ENCODE measurements around the gene EBF3. TPM values are rescaled to one million over a fixed set of nuclear protein-coding genes. Genes with fewer than 3 reads are reported as not detected.

Gene EBF3
- total and polyA plus RNA-seq, 9 of the 15 experiments (the other 6 are each of a cell fraction or from before 2014, with no cell fraction given) = not detected

DNA sequence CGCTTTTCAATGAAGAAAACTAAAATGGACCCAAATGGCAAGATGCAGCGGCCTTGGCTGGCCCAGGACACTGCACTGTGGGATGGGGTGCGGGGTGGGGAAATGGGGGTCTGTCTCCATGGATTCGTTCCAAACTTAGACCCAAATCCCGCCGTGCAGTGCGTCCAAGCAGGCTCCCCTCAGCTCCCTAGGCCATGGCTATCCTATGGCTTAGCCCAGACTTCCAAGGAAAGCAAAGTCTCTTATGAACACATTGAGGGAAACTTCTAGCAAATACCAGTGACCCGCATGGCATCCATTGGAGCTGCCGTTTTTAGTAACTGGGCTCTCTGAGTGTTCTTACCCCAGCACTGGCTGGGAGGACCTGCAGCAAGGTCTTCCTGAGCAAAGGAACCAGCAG lies 122.5 kb downstream of the EBF3 start (continued):
- TF ChIP-seq SPI1 (IDR thresholded peaks at IDR 0.05; ENCODE audit: borderline replicate concordance, low read depth, low read length) = no peak

DNA sequence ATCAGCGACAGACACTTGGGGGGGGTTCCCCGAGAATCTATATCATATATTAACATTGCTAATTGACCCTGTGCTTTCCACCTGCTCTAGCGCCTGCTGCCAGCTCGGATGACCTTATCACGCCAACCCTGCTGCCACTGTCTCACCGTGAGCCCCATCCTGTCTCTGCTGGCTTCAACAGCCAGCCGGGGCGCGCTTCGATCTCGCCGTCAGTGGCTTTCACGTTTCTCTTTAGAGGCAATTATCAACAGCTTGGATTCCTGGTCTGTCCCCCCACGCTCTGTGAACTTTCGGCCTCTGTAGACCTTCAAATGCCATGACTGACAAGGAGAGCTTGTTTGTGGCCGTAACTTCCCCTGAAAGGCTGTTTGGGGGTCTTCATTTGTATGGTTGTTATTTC lies 123.0 kb downstream of the EBF3 start:
- Histone ChIP-seq H3K27ac (ENCODE audit: extremely low read depth, low read depth, low read length) (no peak overlapping the region), H4K20me1 (replicated peaks; ENCODE audit: control insufficient read depth, insufficient read depth, low read length) (no peaks in the 10 kb centered on the region; the same call in 1 of the 2 replicates), H3K4me2 (ENCODE audit: insufficient read depth, low read length) (no peak overlapping the region), H3K79me2 (ENCODE audit: control insufficient read depth, insufficient read depth, low read length) (no peaks in the 10 kb centered on the region), H3K36me3 (ENCODE audit: control insufficient read depth, insufficient read depth, low read length) (no peaks in the 10 kb centered on the region), H3K9ac (ENCODE audit: insufficient read depth in 1 of 2, low read depth in 2 of 2, low read length in 2 of 2) (no peak overlapping the region), H3K4me3 (no peak overlapping the region), H3K9me1 (ENCODE audit: control insufficient read depth, insufficient read depth, low read length) (no peaks in the 10 kb centered on the region), H3K9me3 (replicated peaks; ENCODE audit: control insufficient read depth, insufficient read depth, low read depth, low read length) (no peaks in the 10 kb centered on the region), H3K27me3 (ENCODE audit: control insufficient read depth in 2 of 2, insufficient read depth in 2 of 2, low read length in 2 of 2) (peaks cover 0 to 57% of the 10 kb centered on the region in 2 experiments), H2AFZ (ENCODE audit: low read depth, low read length) (no peak overlapping the region), H3K4me1 (replicated peaks in 1 of 2; ENCODE audit: control insufficient read depth in 2 of 2, insufficient read depth in 2 of 2, low read length in 2 of 2) (peaks cover 0 to 3% of the 10 kb centered on the region in 2 experiments; a peak in 1 of 5 replicates)
- ChIA-PET CTCF (ENCODE audit: low intra/inter-chr PET ratio) (no interaction called here), POLR2A (no interaction called here)
- FAIRE-seq = no peak
- TF ChIP-seq ZNF780A (CRISPR knock-in tag; IDR thresholded peaks at IDR 0.05) = no peak
- no peak for TF ChIP-seq NFRKB (IDR thresholded peaks at IDR 0.05; ENCODE audit: low read depth)
- TF ChIP-seq ZNF408 (CRISPR knock-in tag; IDR thresholded peaks at IDR 0.05; ENCODE audit: low read depth) = no peak
- no peak for TF ChIP-seq ZNF282 (CRISPR knock-in tag; IDR thresholded peaks at IDR 0.05)
- TF ChIP-seq EP300 (IDR thresholded peaks at IDR 0.05; ENCODE audit: low read length) = no peak
- no peak for TF ChIP-seq BCOR (IDR thresholded peaks at IDR 0.05)
- TF ChIP-seq ZNF583 (CRISPR knock-in tag; IDR thresholded peaks at IDR 0.05) = no peak
- TF ChIP-seq STAT5A (IDR thresholded peaks at IDR 0.05; ENCODE audit: borderline replicate concordance, low read length) = no peak
- TF ChIP-seq MAX (CRISPR knock-in tag; IDR thresholded peaks at IDR 0.05) = no peak
- TF ChIP-seq, protein P1, sequence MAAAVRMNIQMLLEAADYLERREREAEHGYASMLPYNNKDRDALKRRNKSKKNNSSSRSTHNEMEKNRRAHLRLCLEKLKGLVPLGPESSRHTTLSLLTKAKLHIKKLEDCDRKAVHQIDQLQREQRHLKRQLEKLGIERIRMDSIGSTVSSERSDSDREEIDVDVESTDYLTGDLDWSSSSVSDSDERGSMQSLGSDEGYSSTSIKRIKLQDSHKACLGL (CRISPR knock-in tag; IDR thresholded peaks at IDR 0.05; ENCODE audit: borderline replicate concordance, poor library complexity, severe bottlenecking) = no peak
- TF ChIP-seq, protein P2, sequence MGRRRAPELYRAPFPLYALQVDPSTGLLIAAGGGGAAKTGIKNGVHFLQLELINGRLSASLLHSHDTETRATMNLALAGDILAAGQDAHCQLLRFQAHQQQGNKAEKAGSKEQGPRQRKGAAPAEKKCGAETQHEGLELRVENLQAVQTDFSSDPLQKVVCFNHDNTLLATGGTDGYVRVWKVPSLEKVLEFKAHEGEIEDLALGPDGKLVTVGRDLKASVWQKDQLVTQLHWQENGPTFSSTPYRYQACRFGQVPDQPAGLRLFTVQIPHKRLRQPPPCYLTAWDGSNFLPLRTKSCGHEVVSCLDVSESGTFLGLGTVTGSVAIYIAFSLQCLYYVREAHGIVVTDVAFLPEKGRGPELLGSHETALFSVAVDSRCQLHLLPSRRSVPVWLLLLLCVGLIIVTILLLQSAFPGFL (CRISPR knock-in tag; IDR thresholded peaks at IDR 0.05) = no peak
- TF ChIP-seq ARID2 (IDR thresholded peaks at IDR 0.05) = no peak
- DNase-seq (ENCODE audit: extremely low read depth in 1 of 4, low spot score in 3 of 4) = no peak
- ATAC-seq = no peak
- WGBS (ENCODE audit: insufficient coverage, low coverage, missing lambda C conversion rate) = 4% methylated on average over 11 of the region's 16 CpGs
- in situ Hi-C loops (cut with MboI) = no loop called here
- intact Hi-C loops (cut with micrococcal nuclease) = no loop called here
- no TSS peak for BruUV-seq (replicated peaks)
